ENCODE measurements around the gene STXBP6.

DNA sequence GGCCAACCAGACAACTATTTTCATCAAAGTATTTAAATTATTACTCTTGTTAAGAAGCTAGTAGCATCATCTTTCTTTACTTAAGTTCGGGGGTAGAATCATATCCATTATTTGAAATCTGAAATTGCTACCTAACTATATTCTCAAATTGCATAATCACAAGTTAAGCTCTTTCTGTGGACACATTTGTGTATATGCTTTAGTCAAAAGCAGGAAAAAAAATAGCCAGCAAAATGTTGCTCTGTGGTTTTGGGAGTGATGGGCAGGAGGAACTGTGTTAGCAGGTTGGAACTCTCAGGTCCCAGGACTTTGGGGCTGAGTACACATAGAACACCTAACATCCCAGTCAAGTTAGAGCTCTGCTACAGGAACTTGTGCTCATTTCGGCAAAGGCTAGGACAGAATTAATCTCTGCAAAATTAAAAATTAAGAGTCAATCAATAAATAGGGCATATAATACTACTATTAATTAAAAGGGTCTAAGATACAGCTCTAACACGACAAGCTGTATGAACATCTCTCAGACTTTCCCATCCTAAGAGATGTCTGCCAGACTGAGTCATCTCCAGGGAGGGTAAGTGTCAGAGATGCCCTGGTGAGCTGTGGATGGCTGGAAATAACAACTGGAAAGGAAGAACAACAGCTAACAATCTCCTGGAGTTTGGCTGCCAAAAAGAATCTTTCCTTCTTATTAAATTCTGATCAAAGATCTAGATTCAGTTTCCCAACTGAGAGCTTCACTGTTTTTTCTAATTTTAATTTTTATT, 212.5 kb downstream of the STXBP6 start:
- no peak for TF ChIP-seq POLR2AphosphoS5 (IDR thresholded peaks at IDR 0.05; ENCODE audit: low read depth)
- TF ChIP-seq, protein P1, sequence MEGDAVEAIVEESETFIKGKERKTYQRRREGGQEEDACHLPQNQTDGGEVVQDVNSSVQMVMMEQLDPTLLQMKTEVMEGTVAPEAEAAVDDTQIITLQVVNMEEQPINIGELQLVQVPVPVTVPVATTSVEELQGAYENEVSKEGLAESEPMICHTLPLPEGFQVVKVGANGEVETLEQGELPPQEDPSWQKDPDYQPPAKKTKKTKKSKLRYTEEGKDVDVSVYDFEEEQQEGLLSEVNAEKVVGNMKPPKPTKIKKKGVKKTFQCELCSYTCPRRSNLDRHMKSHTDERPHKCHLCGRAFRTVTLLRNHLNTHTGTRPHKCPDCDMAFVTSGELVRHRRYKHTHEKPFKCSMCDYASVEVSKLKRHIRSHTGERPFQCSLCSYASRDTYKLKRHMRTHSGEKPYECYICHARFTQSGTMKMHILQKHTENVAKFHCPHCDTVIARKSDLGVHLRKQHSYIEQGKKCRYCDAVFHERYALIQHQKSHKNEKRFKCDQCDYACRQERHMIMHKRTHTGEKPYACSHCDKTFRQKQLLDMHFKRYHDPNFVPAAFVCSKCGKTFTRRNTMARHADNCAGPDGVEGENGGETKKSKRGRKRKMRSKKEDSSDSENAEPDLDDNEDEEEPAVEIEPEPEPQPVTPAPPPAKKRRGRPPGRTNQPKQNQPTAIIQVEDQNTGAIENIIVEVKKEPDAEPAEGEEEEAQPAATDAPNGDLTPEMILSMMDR (IDR thresholded peaks at IDR 0.05; ENCODE audit: insufficient read depth, low read length), result no peak
- TF ChIP-seq, protein P2, sequence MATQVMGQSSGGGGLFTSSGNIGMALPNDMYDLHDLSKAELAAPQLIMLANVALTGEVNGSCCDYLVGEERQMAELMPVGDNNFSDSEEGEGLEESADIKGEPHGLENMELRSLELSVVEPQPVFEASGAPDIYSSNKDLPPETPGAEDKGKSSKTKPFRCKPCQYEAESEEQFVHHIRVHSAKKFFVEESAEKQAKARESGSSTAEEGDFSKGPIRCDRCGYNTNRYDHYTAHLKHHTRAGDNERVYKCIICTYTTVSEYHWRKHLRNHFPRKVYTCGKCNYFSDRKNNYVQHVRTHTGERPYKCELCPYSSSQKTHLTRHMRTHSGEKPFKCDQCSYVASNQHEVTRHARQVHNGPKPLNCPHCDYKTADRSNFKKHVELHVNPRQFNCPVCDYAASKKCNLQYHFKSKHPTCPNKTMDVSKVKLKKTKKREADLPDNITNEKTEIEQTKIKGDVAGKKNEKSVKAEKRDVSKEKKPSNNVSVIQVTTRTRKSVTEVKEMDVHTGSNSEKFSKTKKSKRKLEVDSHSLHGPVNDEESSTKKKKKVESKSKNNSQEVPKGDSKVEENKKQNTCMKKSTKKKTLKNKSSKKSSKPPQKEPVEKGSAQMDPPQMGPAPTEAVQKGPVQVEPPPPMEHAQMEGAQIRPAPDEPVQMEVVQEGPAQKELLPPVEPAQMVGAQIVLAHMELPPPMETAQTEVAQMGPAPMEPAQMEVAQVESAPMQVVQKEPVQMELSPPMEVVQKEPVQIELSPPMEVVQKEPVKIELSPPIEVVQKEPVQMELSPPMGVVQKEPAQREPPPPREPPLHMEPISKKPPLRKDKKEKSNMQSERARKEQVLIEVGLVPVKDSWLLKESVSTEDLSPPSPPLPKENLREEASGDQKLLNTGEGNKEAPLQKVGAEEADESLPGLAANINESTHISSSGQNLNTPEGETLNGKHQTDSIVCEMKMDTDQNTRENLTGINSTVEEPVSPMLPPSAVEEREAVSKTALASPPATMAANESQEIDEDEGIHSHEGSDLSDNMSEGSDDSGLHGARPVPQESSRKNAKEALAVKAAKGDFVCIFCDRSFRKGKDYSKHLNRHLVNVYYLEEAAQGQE (IDR thresholded peaks at IDR 0.05; ENCODE audit: insufficient replicate concordance, low read depth), result no peak
- TF ChIP-seq SPI1 (IDR thresholded peaks at IDR 0.05; ENCODE audit: borderline replicate concordance, low read depth), result no peak
